ENCODE measurements around the gene TTC39B. TPM values are rescaled to one million over a fixed set of nuclear protein-coding genes. Genes with fewer than 3 reads are reported as not detected.
A peak's percentile ranks its signal among the peaks of the same experiment; 100 is the strongest.
"Not testable (repeated sequence)": the region's sequence is repeated elsewhere in the genome, so short reads cannot be mapped to it uniquely, and the experiment has no call there.

TTC39B gene
- total and polyA plus RNA-seq, 4 experiments from 2014 or later, result 10.5 to 30.2 (median 19.9) TPM

DNA sequence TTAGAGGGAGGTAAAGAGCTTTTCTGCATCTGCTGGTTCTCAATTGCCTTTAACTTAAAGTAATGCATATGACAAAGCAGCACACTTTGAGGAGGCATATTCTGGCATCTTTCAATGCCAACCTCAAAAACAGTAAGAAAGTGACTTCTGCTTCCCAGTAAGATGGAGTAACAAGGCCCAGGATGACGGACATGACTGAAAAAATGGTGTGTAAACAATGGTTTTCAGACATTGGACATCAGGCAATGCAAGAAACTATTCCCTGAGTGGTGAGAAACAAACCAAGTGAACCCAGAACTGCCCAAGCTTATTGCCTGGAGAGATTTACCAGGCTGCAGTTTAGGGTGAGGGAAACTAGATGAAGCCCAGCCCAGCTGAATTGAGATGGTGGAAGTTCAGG, 39.8 kb upstream of the TTC39B start:
- Mint-ChIP-seq H3K27me3 (peaks cover 0 to 2% of the 10 kb centered on the region in 2 donors), H3K36me3 (no peaks in the 10 kb centered on the region), H3K4me1 (peaks cover 5 to 6% (median 5%) of the 10 kb centered on the region in 4 donors), H3K9me3 (peaks cover 0 to 2% (median 0%) of the 10 kb centered on the region in 8 donors), H3K27ac (peak overlapping the region in 2 of 7 donors; percentile 30 to 35), H3K4me3 (no peak overlapping the region)
- POLR2A ChIA-PET (ENCODE audit: partially characterized antibody), result no interaction called here
- Histone ChIP-seq H3K9me3 (ENCODE audit: control insufficient read depth in 1 of 2, low read length in 2 of 2) (no peaks in the 10 kb centered on the region), H3K27me3 (ENCODE audit: insufficient read depth, low read length) (no peaks in the 10 kb centered on the region), H3K27ac (ENCODE audit: low read depth, low read length) (no peak overlapping the region), H3K4me1 (ENCODE audit: insufficient read depth, low read length) (peaks cover 4% of the 10 kb centered on the region), H3K36me3 (ENCODE audit: insufficient read depth, low read length) (no peaks in the 10 kb centered on the region), H3K4me3 (ENCODE audit: low read length in 2 of 2) (no peak overlapping the region)
- CTCF ChIA-PET (ENCODE audit: partially characterized antibody), result no interaction called here
- intact Hi-C loops (cut with micrococcal nuclease), result no loop called here
- no peak for DNase-seq

DNA sequence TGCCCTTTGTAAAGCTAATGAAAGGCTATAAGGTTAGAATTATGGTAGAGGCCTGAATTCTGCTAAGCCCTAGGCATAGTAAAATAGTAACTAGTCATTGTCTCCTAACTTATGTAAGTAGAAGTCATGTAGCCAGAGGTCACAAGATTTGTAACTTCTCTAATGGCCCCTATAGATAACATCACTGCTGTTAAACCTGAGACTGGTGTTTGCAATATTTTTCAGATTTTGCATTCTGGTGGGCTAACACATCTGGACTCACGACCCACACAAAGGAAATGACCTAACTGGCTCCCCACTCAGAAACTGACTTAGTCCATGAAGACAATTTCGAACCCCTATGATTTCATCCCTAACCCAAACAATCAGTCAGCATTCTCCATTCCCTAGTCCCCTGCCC, 37.2 kb upstream of the TTC39B start:
- Mint-ChIP-seq H3K4me3 (no peak overlapping the region), H3K36me3 (no peaks in the 10 kb centered on the region), H3K27ac (no peak overlapping the region), H3K27me3 (peaks cover 0 to 3% of the 10 kb centered on the region in 2 donors), H3K9me3 (peaks cover 0 to 5% (median 0%) of the 10 kb centered on the region in 8 donors), H3K4me1 (no peaks in the 10 kb centered on the region)
- no peaks in the 10 kb centered on the region for H3K9me3 ChIP-seq (ENCODE audit: control insufficient read depth in 1 of 2, low read length in 2 of 2)
- no peak overlapping the region for H3K27ac ChIP-seq (ENCODE audit: low read depth, low read length)
- POLR2A ChIA-PET (ENCODE audit: partially characterized antibody), result no interaction called here
- CTCF ChIA-PET (ENCODE audit: partially characterized antibody), result interaction anchor here (1.1 kb wide), 1 partner anchor 72 kb away, joined by 3 read pairs; no protein-coding TSS in a partner anchor
- no peak for DNase-seq
- no peaks in the 10 kb centered on the region for H3K27me3 ChIP-seq (ENCODE audit: insufficient read depth, low read length)
- intact Hi-C loops (cut with micrococcal nuclease), result no loop called here
- no peaks in the 10 kb centered on the region for H3K36me3 ChIP-seq (ENCODE audit: insufficient read depth, low read length)
- H3K4me3 ChIP-seq (ENCODE audit: low read length in 2 of 2), result no peak overlapping the region
- H3K4me1 ChIP-seq (ENCODE audit: insufficient read depth, low read length), result no peaks in the 10 kb centered on the region

DNA sequence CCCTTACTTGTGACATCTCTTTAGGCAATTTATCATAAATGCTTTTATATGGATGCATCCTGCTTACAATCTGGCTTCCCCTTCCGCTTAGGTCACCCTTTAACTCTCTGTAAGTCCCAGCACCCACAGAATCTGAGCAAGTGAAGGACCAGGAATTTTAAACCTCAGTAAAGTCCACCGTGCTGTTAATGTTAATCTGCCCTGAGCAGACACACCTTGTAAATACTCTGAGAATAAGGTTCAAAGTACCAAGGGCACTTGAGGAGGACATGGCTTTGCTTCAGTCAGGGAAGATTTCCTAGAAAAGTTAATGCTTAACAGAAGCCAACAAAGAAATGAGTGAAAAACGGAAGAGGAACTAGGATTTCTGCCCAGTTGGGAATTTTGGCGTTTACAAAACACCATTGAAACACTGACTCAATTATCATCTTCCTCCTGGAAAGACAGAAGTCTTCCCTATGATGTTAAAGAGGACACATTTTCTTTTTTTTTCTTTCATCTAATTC, 26.4 kb upstream of the TTC39B start:
- no peak overlapping the region for H3K4me3 Mint-ChIP-seq
- H3K4me3 ChIP-seq (ENCODE audit: low read length in 2 of 2), result no peak overlapping the region
- no peaks in the 10 kb centered on the region for H3K36me3 ChIP-seq (ENCODE audit: insufficient read depth, low read length)
- intact Hi-C loops (cut with micrococcal nuclease), result no loop called here
- H3K27ac ChIP-seq (ENCODE audit: low read depth, low read length), result no peak overlapping the region
- DNase-seq, result no peak
- H3K9me3 ChIP-seq (ENCODE audit: control insufficient read depth in 1 of 2, low read length in 2 of 2), result no peaks in the 10 kb centered on the region
- no peaks in the 10 kb centered on the region for H3K27me3 Mint-ChIP-seq
- H3K9me3 Mint-ChIP-seq, result no peaks in the 10 kb centered on the region
- POLR2A ChIA-PET (ENCODE audit: partially characterized antibody), result no interaction called here
- H3K36me3 Mint-ChIP-seq, result no peaks in the 10 kb centered on the region
- H3K27me3 ChIP-seq (ENCODE audit: insufficient read depth, low read length), result no peaks in the 10 kb centered on the region
- peak overlapping the region in 1 of 7 donors; percentile 15 for H3K27ac Mint-ChIP-seq
- CTCF ChIA-PET (ENCODE audit: partially characterized antibody), result interaction anchor here (1.1 to 1.3 kb wide), 2 partner anchors 26 to 61 kb away, joined by 3 to 4 read pairs; no protein-coding TSS in a partner anchor
- no peaks in the 10 kb centered on the region for H3K4me1 ChIP-seq (ENCODE audit: insufficient read depth, low read length)
- no peaks in the 10 kb centered on the region for H3K4me1 Mint-ChIP-seq

DNA sequence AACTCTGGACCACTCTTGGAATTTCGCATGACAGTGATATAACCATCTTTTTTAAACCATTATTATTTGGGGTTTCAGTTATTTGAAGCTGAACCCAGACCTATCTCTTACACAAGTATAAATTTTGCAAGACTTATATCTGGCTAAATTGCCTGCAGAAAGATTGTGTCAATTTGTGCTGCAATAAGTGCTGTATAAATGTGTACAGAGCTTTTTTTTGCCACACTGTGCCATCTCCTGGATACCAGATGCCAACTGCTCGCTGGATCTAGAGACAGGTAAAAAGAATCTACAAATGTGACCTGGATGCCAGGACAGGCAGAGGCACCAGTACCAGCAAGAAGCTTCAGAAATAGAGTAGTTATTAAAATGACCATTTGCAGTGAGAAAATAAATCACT, 25.9 kb upstream of the TTC39B start:
- Histone ChIP-seq H3K27me3 (ENCODE audit: insufficient read depth, low read length) (no peaks in the 10 kb centered on the region), H3K27ac (ENCODE audit: low read depth, low read length) (no peak overlapping the region), H3K4me1 (ENCODE audit: insufficient read depth, low read length) (no peaks in the 10 kb centered on the region), H3K9me3 (ENCODE audit: control insufficient read depth in 1 of 2, low read length in 2 of 2) (no peaks in the 10 kb centered on the region), H3K36me3 (ENCODE audit: insufficient read depth, low read length) (no peaks in the 10 kb centered on the region), H3K4me3 (ENCODE audit: low read length in 2 of 2) (no peak overlapping the region)
- intact Hi-C loops (cut with micrococcal nuclease), result loop anchor here (1.0 kb wide), 1 partner anchor 55 kb away; no protein-coding TSS in a partner anchor
- H3K4me1 Mint-ChIP-seq, result no peaks in the 10 kb centered on the region
- H3K27me3 Mint-ChIP-seq, result no peaks in the 10 kb centered on the region
- CTCF ChIA-PET (ENCODE audit: partially characterized antibody), result interaction anchor here (0.9 to 2.3 kb wide), 6 partner anchors 22 to 60 kb away, joined by 3 to 5 read pairs (median 4); no protein-coding TSS in a partner anchor
- POLR2A ChIA-PET (ENCODE audit: partially characterized antibody), result no interaction called here
- no peaks in the 10 kb centered on the region for H3K9me3 Mint-ChIP-seq
- H3K36me3 Mint-ChIP-seq, result no peaks in the 10 kb centered on the region
- no peak overlapping the region for H3K4me3 Mint-ChIP-seq
- H3K27ac Mint-ChIP-seq, result no peak overlapping the region
- no peak for DNase-seq

DNA sequence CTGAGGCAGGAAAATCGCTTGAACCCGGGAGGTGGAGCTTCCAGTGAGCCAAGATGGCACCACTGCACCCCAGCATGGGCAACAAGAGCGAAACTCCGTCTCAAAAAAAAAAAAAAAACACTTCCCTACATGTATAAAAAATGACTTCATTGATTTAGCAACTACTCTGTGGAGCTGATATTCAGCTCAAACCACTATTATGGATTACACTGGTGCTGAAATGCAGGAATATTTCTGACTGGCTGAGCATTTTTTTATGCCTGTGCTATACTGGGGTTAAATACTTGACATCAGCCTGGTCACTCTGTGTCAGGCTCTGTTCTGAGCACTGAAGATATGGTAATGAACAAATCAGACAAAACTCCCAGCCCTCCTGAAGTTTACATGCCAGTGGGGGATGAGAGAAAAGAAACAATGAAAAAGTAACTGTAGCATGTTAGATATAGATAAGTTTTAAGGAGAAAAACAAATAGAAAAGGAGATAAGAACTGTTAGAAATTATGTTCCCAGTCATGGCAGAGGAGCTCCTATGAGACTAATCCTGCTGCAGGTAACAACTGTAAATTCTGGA, 22.6 kb upstream of the TTC39B start:
- intact Hi-C loops (cut with micrococcal nuclease), result no loop called here
- Mint-ChIP-seq H3K9me3 (peaks cover 0 to 10% (median 5%) of the 10 kb centered on the region in 8 donors), H3K4me3 (no peak overlapping the region), H3K27me3 (peaks cover 0 to 2% of the 10 kb centered on the region in 2 donors), H3K27ac (no peak overlapping the region), H3K4me1 (no peaks in the 10 kb centered on the region), H3K36me3 (no peaks in the 10 kb centered on the region)
- H3K27me3 ChIP-seq (ENCODE audit: insufficient read depth, low read length), result no peaks in the 10 kb centered on the region
- CTCF ChIA-PET (ENCODE audit: partially characterized antibody), result no interaction called here
- no peak overlapping the region for H3K27ac ChIP-seq (ENCODE audit: low read depth, low read length)
- no peaks in the 10 kb centered on the region for H3K4me1 ChIP-seq (ENCODE audit: insufficient read depth, low read length)
- POLR2A ChIA-PET (ENCODE audit: partially characterized antibody), result no interaction called here
- H3K9me3 ChIP-seq (ENCODE audit: control insufficient read depth in 1 of 2, low read length in 2 of 2), result no peaks in the 10 kb centered on the region
- no peaks in the 10 kb centered on the region for H3K36me3 ChIP-seq (ENCODE audit: insufficient read depth, low read length)
- H3K4me3 ChIP-seq (ENCODE audit: low read length in 2 of 2), result no peak overlapping the region
- no peak for DNase-seq

DNA sequence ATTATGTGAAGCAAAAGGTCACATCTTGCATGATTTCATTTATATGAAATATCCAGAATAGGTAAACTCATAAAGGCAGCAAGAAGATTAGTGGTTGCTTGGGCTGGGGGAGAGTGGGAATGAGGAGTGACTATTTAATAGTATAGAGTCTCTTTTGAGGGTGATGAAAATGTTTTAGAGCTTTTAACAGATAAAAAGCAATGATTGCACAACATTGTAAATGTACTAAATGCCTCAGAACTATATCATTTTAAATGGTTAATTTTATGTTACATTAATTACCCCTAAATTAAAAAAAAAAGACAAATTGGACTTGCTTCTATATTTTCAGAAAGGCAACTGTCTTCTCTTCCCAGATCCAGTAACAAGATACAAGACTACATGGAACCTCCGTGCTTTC, 21.9 kb upstream of the TTC39B start:
- no peak overlapping the region for H3K27ac Mint-ChIP-seq
- no peaks in the 10 kb centered on the region for H3K4me1 Mint-ChIP-seq
- H3K9me3 Mint-ChIP-seq, result peaks cover 0 to 16% (median 5%) of the 10 kb centered on the region in 8 donors
- H3K36me3 Mint-ChIP-seq, result peaks cover 0 to 3% of the 10 kb centered on the region in 2 donors
- H3K27me3 ChIP-seq (ENCODE audit: insufficient read depth, low read length), result no peaks in the 10 kb centered on the region
- DNase-seq, result no peak
- no peak overlapping the region for H3K27ac ChIP-seq (ENCODE audit: low read depth, low read length)
- ChIA-PET CTCF (ENCODE audit: partially characterized antibody) (no interaction called here), POLR2A (ENCODE audit: partially characterized antibody) (no interaction called here)
- no peaks in the 10 kb centered on the region for H3K4me1 ChIP-seq (ENCODE audit: insufficient read depth, low read length)
- H3K36me3 ChIP-seq (ENCODE audit: insufficient read depth, low read length), result no peaks in the 10 kb centered on the region
- peaks cover 2 to 3% of the 10 kb centered on the region in 2 donors for H3K27me3 Mint-ChIP-seq
- no peak overlapping the region for H3K4me3 ChIP-seq (ENCODE audit: low read length in 2 of 2)
- intact Hi-C loops (cut with micrococcal nuclease), result no loop called here
- no peak overlapping the region for H3K4me3 Mint-ChIP-seq
- no peaks in the 10 kb centered on the region for H3K9me3 ChIP-seq (ENCODE audit: control insufficient read depth in 1 of 2, low read length in 2 of 2)

DNA sequence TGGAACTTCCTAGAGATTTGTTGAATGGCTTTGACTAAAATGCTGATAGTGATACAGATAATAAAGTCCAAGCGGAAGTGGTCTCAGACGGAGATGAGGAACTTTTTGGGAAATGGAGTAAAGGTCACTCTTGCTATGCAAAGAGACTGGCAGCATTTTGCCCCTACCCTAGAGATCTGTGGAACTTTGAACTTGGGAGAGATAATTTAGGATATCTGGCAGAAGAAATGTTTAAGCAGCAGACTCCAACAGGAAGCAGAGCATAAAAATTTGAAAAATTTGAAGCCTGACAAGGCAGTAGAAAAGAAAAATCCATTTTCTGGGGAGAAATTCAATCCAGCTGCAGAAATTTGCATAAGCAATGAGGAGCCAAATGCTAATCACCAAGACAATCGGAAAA, 15.7 kb upstream of the TTC39B start:
- intact Hi-C loops (cut with micrococcal nuclease); H3K4me1 ChIP-seq (ENCODE audit: insufficient read depth, low read length); H3K4me1 Mint-ChIP-seq; CTCF ChIA-PET (ENCODE audit: partially characterized antibody); H3K27me3 ChIP-seq (ENCODE audit: insufficient read depth, low read length); DNase-seq; H3K9me3 ChIP-seq (ENCODE audit: control insufficient read depth in 1 of 2, low read length in 2 of 2); POLR2A ChIA-PET (ENCODE audit: partially characterized antibody); H3K4me3 ChIP-seq (ENCODE audit: low read length in 2 of 2); H3K27me3 Mint-ChIP-seq; H3K27ac ChIP-seq (ENCODE audit: low read depth, low read length); H3K36me3 Mint-ChIP-seq; H3K36me3 ChIP-seq (ENCODE audit: insufficient read depth, low read length): not testable (repeated sequence)
- peak overlapping the region in 1 of 8 donors; percentile 31 for H3K4me3 Mint-ChIP-seq
- H3K27ac Mint-ChIP-seq, result peak overlapping the region in 1 of 7 donors; percentile 43
- peaks cover 4 to 24% (median 10%) of the 10 kb centered on the region in 8 donors for H3K9me3 Mint-ChIP-seq

Measured in CD4-positive, alpha-beta memory T cell (primary cell).